Activated T-cell treated with anti-CD3 and anti-CD28 coated beads, Interleukin-2, amount 50 U/mL, for 72 hours (primary cell): ENCODE results near the gene DPP3. TPM values are rescaled to one million over a fixed set of nuclear protein-coding genes. Genes with fewer than 3 reads are reported as not detected.
"Not testable (repeated sequence)": the region's sequence is repeated elsewhere in the genome, so short reads cannot be mapped to it uniquely, and the experiment has no call there.

Experiments used
- ATAC-seq, 2 donors: fragments of 150-1000 bp; cut with Tn5 transposase; replicated peaks in 1 of 2; 2 replicates each; pipeline ENCODE4 v1.10.0; 2021; ENCODE audit warnings: moderate library complexity in 2 of 2, mild to moderate bottlenecking in 1 of 2
- DNase-seq, 2 donors: peaks; one replicate each; pipeline ENCODE4 v3.0.0; 2021 to 2022; ENCODE audit warnings: mixed read lengths in 1 of 2
- H3K27ac Mint-ChIP-seq: one replicate; pipeline ENCODE4 v1.8.0; 2022; ENCODE audit warnings: mild to moderate bottlenecking, moderate library complexity, mixed read lengths
- H3K27me3 Mint-ChIP-seq: one replicate; pipeline ENCODE4 v1.8.0; 2022; ENCODE audit warnings: low read depth, mixed read lengths
- H3K36me3 Mint-ChIP-seq, 2 donors: one replicate each; pipeline ENCODE4 v1.8.0; 2022; ENCODE audit warnings: mixed read lengths in 2 of 2, mild to moderate bottlenecking in 1 of 2; ENCODE audit not compliant: insufficient read depth in 2 of 2
- H3K4me1 Mint-ChIP-seq: one replicate; pipeline ENCODE4 v1.8.0; 2022; ENCODE audit warnings: low read depth, mixed read lengths
- H3K4me3 Mint-ChIP-seq, 2 donors: one replicate each; pipeline ENCODE4 v1.8.0; 2022; ENCODE audit warnings: mild to moderate bottlenecking in 2 of 2, mixed read lengths in 2 of 2, moderate library complexity in 2 of 2
- H3K9me3 Mint-ChIP-seq, 2 donors: one replicate each; pipeline ENCODE4 v1.8.0; 2022; ENCODE audit warnings: mixed read lengths in 2 of 2
- total RNA-seq, 2 donors: library from RNA; stranded (reverse); gene quantifications; one replicate each; pipeline ENCODE4 v1.2.3, GENCODE V29; 2022

The DPP3 gene
- total RNA-seq, 2 donors from 2014 or later, result 48.3 to 56.9 TPM

- peaks cover 21% of the 10 kb centered on the region for H3K4me1 Mint-ChIP-seq
- H3K9me3 Mint-ChIP-seq, result no peaks in the 10 kb centered on the region
- no peak for ATAC-seq
- no peak overlapping the region for H3K27ac Mint-ChIP-seq
- H3K36me3 Mint-ChIP-seq, result peaks cover 5 to 19% of the 10 kb centered on the region in 2 donors
- no peak for DNase-seq
- H3K27me3 Mint-ChIP-seq, result no peaks in the 10 kb centered on the region
- H3K4me3 Mint-ChIP-seq, result no peak overlapping the region
These were observed 59.1 kb downstream of the DPP3 start for GRCh38 chr11:66539170-66539869.

GRCh38 chr11:66539870-66540213 lies 59.6 kb downstream of the DPP3 start:
- peaks cover 24% of the 10 kb centered on the region for H3K4me1 Mint-ChIP-seq
- H3K27me3 Mint-ChIP-seq, result no peaks in the 10 kb centered on the region
- H3K27ac Mint-ChIP-seq, result no peak overlapping the region
- H3K36me3 Mint-ChIP-seq, result peaks cover 5 to 19% of the 10 kb centered on the region in 2 donors
- H3K4me3 Mint-ChIP-seq, result no peak overlapping the region
- ATAC-seq, result no peak
- no peaks in the 10 kb centered on the region for H3K9me3 Mint-ChIP-seq
- no peak for DNase-seq

GRCh38 chr11:66540598-66540997 lies 60.4 kb downstream of the DPP3 start:
- peaks cover 5 to 15% of the 10 kb centered on the region in 2 donors for H3K36me3 Mint-ChIP-seq
- DNase-seq, H3K9me3 Mint-ChIP-seq, H3K4me3 Mint-ChIP-seq, ATAC-seq, H3K27me3 Mint-ChIP-seq, H3K27ac Mint-ChIP-seq: not testable (repeated sequence)
- peaks cover 30% of the 10 kb centered on the region for H3K4me1 Mint-ChIP-seq

GRCh38 chr11:66541892-66542291 lies 61.7 kb downstream of the DPP3 start:
- Mint-ChIP-seq H3K4me1 (peaks cover 36% of the 10 kb centered on the region), H3K36me3 (peaks cover 5 to 12% of the 10 kb centered on the region in 2 donors), H3K27me3 (no peaks in the 10 kb centered on the region), H3K27ac (no peak overlapping the region), H3K9me3 (no peaks in the 10 kb centered on the region), H3K4me3 (peak overlapping the region in 1 of 2 donors; percentile 15)
- ATAC-seq (no peak), DNase-seq (no peak)

GRCh38 chr11:66542362-66542761 lies 62.1 kb downstream of the DPP3 start:
- Mint-ChIP-seq H3K27ac (no peak overlapping the region), H3K27me3 (no peaks in the 10 kb centered on the region), H3K4me1 (peaks cover 36% of the 10 kb centered on the region), H3K36me3 (peaks cover 5 to 11% of the 10 kb centered on the region in 2 donors), H3K9me3 (no peaks in the 10 kb centered on the region), H3K4me3 (peak overlapping the region in 1 of 2 donors; percentile 15)
- ATAC-seq (no peak), DNase-seq (no peak)

GRCh38 chr11:66543263-66544107 lies 63.3 kb downstream of the DPP3 start:
- peak overlapping the region; percentile 58 to 74 for H3K4me3 Mint-ChIP-seq
- H3K27ac Mint-ChIP-seq, result peak overlapping the region; percentile 90
- peaks cover 5 to 10% of the 10 kb centered on the region in 2 donors for H3K36me3 Mint-ChIP-seq
- H3K27me3 Mint-ChIP-seq, result peaks cover 3% of the 10 kb centered on the region
- DNase-seq (peak; percentile 72 to 74), ATAC-seq (peak; percentile 62 to 63)
- H3K4me1 Mint-ChIP-seq, result peaks cover 36% of the 10 kb centered on the region
- no peaks in the 10 kb centered on the region for H3K9me3 Mint-ChIP-seq

- H3K9me3 Mint-ChIP-seq, ATAC-seq, DNase-seq, H3K27me3 Mint-ChIP-seq: not testable (repeated sequence)
- peaks cover 5 to 10% of the 10 kb centered on the region in 2 donors for H3K36me3 Mint-ChIP-seq
- peaks cover 36% of the 10 kb centered on the region for H3K4me1 Mint-ChIP-seq
- H3K4me3 Mint-ChIP-seq, result peak overlapping the region; percentile 88 to 98
- peak overlapping the region; percentile 95 for H3K27ac Mint-ChIP-seq
These were observed 64.7 kb downstream of the DPP3 start for GRCh38 chr11:66544952-66545351.

GRCh38 chr11:66545701-66546367 lies 65.6 kb downstream of the DPP3 start, which contains the start of gene ZDHHC24:
Gene ZDHHC24 (minus strand): TSS chr11:66546048. CDS start chr11:66546003, 45 bp downstream.
- peak; percentile 89 to 90 for ATAC-seq
- H3K9me3 Mint-ChIP-seq, result no peaks in the 10 kb centered on the region
- peaks cover 5 to 10% of the 10 kb centered on the region in 2 donors for H3K36me3 Mint-ChIP-seq

GRCh38 chr11:66546368-66546965 lies 66.2 kb downstream of the DPP3 start, which contains the start of gene ACTN3:
Gene ACTN3 (plus strand): TSS chr11:66546903. CDS start chr11:66546938, 35 bp downstream.
- Mint-ChIP-seq H3K9me3 (no peaks in the 10 kb centered on the region), H3K4me3 (peak within 1 kb of the TSS; percentile 88 to 98), H3K4me1 (peaks cover 36% of the 10 kb centered on the region), H3K27ac (no peak within 1 kb of the TSS), H3K36me3 (peaks cover 3 to 7% of the 10 kb centered on the region in 2 donors), H3K27me3 (peaks cover 10% of the 10 kb centered on the region)
- no peak for DNase-seq
- no peak for ATAC-seq

More at GRCh38 chr11:66545701-66546367, 65.6 kb downstream of the DPP3 start, which contains the start of gene ZDHHC24:
- Mint-ChIP-seq H3K4me3 (peak within 1 kb of the TSS; percentile 88 to 98), H3K27me3 (peaks cover 10% of the 10 kb centered on the region), H3K27ac (peak within 1 kb of the TSS; percentile 95), H3K4me1 (peaks cover 36% of the 10 kb centered on the region)
- DNase-seq, result peak; percentile 92 to 95

GRCh38 chr11:66546966-66547661 lies 66.9 kb downstream of the DPP3 start:
- Mint-ChIP-seq H3K4me3 (peak overlapping the region; percentile 88 to 98), H3K4me1 (peaks cover 35% of the 10 kb centered on the region), H3K27me3 (peaks cover 10% of the 10 kb centered on the region), H3K27ac (no peak overlapping the region), H3K9me3 (no peaks in the 10 kb centered on the region), H3K36me3 (peaks cover 2 to 3% of the 10 kb centered on the region in 2 donors)
- ATAC-seq, result no peak
- DNase-seq, result no peak

GRCh38 chr11:66547662-66548009 lies 67.4 kb downstream of the DPP3 start:
- Mint-ChIP-seq H3K36me3 (no peaks in the 10 kb centered on the region), H3K4me1 (peaks cover 30% of the 10 kb centered on the region), H3K27ac (no peak overlapping the region), H3K4me3 (no peak overlapping the region), H3K27me3 (peaks cover 10% of the 10 kb centered on the region), H3K9me3 (no peaks in the 10 kb centered on the region)
- ATAC-seq (no peak), DNase-seq (no peak)

- no peak overlapping the region for H3K4me3 Mint-ChIP-seq
- H3K9me3 Mint-ChIP-seq, result no peaks in the 10 kb centered on the region
- H3K4me1 Mint-ChIP-seq, result peaks cover 26% of the 10 kb centered on the region
- DNase-seq (no peak), ATAC-seq (no peak)
- peaks cover 10% of the 10 kb centered on the region for H3K27me3 Mint-ChIP-seq
- no peaks in the 10 kb centered on the region for H3K36me3 Mint-ChIP-seq
- no peak overlapping the region for H3K27ac Mint-ChIP-seq
These were observed 67.8 kb downstream of the DPP3 start for GRCh38 chr11:66548041-66548440.
